ENCODE results near the gene DOCK3.
"Not testable (repeated sequence)": the region's sequence is repeated elsewhere in the genome, so short reads cannot be mapped to it uniquely, and the experiment has no call there.

Gene DOCK3

GRCh38 chr3:51100536-51100851 lies 425.8 kb downstream of the DOCK3 start:
- no peak for DNase-seq (ENCODE audit: low read depth)

- no peak for DNase-seq (ENCODE audit: low read depth)
Measured at GRCh38 chr3:51102396-51102795, 427.7 kb downstream of the DOCK3 start.

- no peak for DNase-seq (ENCODE audit: low read depth)
Measured at GRCh38 chr3:51106242-51106876, 431.6 kb downstream of the DOCK3 start.

- DNase-seq (ENCODE audit: low read depth) = no peak
Measured at GRCh38 chr3:51110586-51110985, 435.9 kb downstream of the DOCK3 start.

GRCh38 chr3:51122944-51123343 lies 448.2 kb downstream of the DOCK3 start:
- DNase-seq (ENCODE audit: low read depth) = no peak

- no peak for DNase-seq (ENCODE audit: low read depth)
Measured at GRCh38 chr3:51123531-51123930, 448.8 kb downstream of the DOCK3 start.

- DNase-seq (ENCODE audit: low read depth) = not testable (repeated sequence)
Measured at GRCh38 chr3:51131607-51132006, 456.9 kb downstream of the DOCK3 start.

- DNase-seq (ENCODE audit: low read depth) = no peak
Measured at GRCh38 chr3:51137715-51138114, 463.0 kb downstream of the DOCK3 start.

- no peak for DNase-seq (ENCODE audit: low read depth)
Measured at GRCh38 chr3:51139616-51140015, 464.9 kb downstream of the DOCK3 start.

- DNase-seq (ENCODE audit: low read depth) = no peak
Measured at GRCh38 chr3:51141573-51141972, 466.8 kb downstream of the DOCK3 start.

- DNase-seq (ENCODE audit: low read depth) = no peak
Measured at GRCh38 chr3:51145811-51146585, 471.3 kb downstream of the DOCK3 start.

- DNase-seq (ENCODE audit: low read depth) = no peak
Measured at GRCh38 chr3:51146781-51147180, 472.1 kb downstream of the DOCK3 start.

- no peak for DNase-seq (ENCODE audit: low read depth)
Measured at GRCh38 chr3:51156147-51156546, 481.4 kb downstream of the DOCK3 start.

- DNase-seq (ENCODE audit: low read depth) = no peak
Measured at GRCh38 chr3:51163051-51163450, 488.3 kb downstream of the DOCK3 start.

- no peak for DNase-seq (ENCODE audit: low read depth)
Measured at GRCh38 chr3:51173518-51174271, 499.0 kb downstream of the DOCK3 start.

- DNase-seq (ENCODE audit: low read depth) = no peak
Measured at GRCh38 chr3:51176923-51177322, 502.2 kb downstream of the DOCK3 start.

GRCh38 chr3:51186446-51186845 lies 511.7 kb downstream of the DOCK3 start:
- not testable (repeated sequence) for DNase-seq (ENCODE audit: low read depth)

GRCh38 chr3:51190199-51190598 lies 515.5 kb downstream of the DOCK3 start:
- DNase-seq (ENCODE audit: low read depth) = no peak

- DNase-seq (ENCODE audit: low read depth) = no peak
Measured at GRCh38 chr3:51190827-51191226, 516.1 kb downstream of the DOCK3 start.

GRCh38 chr3:51191768-51192167 lies 517.0 kb downstream of the DOCK3 start:
- no peak for DNase-seq (ENCODE audit: low read depth)

- DNase-seq (ENCODE audit: low read depth) = no peak
Measured at GRCh38 chr3:51198477-51198876, 523.8 kb downstream of the DOCK3 start.

- DNase-seq (ENCODE audit: low read depth) = not testable (repeated sequence)
Measured at GRCh38 chr3:51199296-51199695, 524.6 kb downstream of the DOCK3 start.

GRCh38 chr3:51216291-51216690 lies 541.6 kb downstream of the DOCK3 start:
- no peak for DNase-seq (ENCODE audit: low read depth)
